Stimulated activated CD4-positive, alpha-beta T cell treated with anti-CD3 and anti-CD28 coated beads, Interleukin-1b, Interleukin-23, amount 100 ng/mL, for 24 hours (primary cell): ENCODE measurements around the gene CMTM4.
"Not testable (repeated sequence)": the region's sequence is repeated elsewhere in the genome, so short reads cannot be mapped to it uniquely, and the experiment has no call there.

Experiments used
- DNase-seq, 4 experiments: peaks; one replicate each; pipeline ENCODE4 v3.0.0-alpha.2; 2020; ENCODE audit warnings: low read depth in 4 of 4, low spot score in 1 of 4

The CMTM4 gene

DNA sequence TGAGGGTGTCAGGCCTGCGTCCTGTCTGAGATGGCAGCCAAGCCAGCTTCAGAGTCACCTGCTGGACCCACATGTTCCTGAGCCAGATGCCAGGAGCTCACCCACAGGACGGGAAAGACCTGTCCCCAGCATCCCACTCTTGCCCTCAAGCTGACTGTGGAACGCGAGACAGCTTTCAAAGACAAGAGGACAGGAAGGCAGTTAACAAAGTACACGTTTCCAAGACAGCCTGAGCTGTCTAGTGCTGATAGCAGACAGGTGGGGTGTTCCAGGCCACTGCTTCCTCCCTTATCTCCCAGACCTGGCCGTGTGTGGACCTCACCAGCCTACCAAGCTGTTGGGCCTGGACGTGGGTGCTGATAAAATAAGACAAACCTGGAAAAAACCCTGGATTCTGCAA is 78.8 kb downstream of the CMTM4 start:
- DNase-seq = no peak

DNA sequence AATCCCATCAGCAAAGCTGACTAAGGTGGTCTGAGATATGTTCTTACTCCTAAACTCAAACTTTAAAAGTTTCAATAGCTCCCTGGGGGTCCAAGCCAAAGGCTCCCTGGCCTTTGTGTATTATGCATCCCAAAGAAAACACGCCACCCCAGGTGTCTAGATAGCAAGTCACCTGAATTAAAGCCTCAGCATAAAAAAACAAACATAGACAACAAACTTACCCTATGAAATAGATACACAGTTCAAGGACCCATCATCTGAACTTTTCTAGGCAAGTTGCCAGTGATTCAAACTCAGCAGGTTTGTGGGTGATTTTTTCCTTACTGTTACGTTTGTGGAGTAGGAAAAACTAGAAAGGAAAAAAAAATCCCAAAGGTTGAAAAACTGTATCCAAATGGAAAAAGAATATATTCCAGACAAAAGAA is 79.5 kb downstream of the CMTM4 start:
- no peak for DNase-seq

DNA sequence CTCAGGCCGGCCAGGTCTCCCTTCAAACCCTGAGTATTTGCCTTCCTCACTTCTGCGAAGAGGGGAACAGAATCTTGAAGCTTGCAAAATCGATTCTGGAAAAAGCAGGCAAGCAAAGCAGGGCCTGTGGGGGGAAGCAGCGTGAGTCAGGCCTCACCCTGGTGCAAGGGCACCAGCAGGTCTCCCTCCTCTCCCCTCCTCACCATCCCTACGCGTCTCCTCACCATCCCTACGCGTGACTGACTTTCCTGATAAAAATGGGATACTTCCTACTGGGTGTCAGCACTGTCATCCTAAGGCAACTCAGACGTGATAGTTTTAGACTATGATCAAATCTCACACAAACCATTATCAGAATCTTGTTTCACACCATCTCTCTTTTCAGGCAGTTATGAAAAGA is 80.0 kb downstream of the CMTM4 start:
- DNase-seq = no peak

DNA sequence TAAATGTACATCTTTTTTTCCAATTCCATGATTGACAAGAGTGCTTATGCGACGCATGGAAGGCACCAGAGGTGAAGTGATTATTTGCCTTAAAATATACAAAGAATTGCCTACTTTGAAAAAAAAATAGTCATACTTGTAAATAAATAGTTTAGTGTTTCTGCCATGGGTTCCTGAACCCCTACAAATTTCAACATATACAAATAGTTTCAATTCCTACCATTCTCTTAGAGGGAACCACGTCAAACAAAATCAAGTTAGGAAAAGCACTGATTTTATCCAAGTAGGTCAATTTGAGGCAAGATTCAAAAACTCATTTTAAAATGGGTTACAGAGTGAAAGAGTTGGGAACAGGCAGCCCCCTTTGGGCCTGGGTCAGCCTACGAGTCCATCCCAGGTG is 80.4 kb downstream of the CMTM4 start:
- no peak for DNase-seq

DNA sequence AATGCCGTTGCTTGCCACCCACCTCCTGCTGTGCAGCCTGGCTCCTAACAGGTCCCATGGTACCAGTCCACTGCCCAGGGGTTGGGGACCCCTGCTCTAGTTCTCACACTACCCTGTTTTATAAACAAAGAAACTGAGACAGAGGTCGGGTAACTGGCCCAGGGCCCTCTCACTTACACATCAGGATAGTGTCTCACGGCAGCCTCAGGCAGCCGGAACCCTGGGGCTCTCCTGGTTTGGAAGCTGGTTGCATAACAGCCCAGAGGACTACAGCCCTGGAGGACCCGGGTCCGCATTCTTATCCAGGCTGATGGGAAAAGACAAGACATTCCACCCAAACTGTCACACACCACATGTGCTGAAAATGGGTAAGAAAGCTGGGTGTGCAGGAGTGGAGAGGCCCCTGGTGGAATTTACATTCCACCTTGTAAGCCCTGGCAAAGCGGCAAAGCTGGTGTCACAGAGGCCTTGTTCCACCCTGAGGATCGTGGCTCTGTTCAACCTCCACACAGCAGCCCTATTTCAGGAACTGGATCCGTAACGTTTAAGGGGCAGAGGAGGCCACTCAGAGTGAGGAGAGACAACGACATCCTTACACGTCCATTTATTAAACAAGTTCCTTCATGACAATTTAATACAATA is 82.3 kb downstream of the CMTM4 start:
- DNase-seq = no peak

DNA sequence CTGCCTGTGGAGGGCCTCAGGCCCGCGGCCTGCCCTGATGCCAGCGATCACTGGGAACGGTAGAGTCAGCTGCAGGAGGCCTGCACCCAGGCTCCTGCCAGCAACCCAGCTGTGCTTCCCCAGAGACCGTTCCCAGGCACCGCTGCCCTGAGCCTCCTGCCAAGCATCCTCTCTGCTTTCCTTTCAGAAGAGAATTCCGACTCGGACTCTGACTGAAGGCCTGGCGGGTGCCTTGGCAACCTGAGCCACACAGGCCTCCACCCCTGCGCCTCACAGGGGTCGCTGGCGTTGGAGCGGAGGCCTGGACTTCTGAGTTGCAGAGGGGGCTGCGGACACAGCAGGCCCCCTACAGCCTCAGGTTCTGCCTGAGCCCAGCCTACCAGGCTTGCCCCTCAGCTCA is 84.1 kb downstream of the CMTM4 start:
- DNase-seq = no peak

DNA sequence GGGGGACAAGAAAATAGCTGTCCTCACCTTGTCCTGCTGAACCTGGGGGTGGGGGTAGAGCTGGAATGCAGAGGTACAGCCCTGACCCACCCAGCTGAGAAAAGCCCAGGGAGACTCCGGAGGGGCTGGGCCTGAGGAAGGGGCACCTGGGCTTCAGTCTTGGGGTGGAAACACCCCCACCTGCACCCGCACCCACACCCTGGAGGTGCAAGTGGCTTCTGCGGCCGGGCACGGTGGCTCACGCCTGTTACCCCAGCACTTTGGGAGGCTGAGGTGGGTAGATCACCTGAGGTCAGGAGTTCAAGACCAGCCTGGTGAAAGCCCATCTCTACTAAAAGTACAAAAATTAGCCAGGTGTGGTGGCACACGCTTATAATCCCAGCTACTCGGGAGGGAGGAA is 84.6 kb downstream of the CMTM4 start:
- DNase-seq = not testable (repeated sequence)

DNA sequence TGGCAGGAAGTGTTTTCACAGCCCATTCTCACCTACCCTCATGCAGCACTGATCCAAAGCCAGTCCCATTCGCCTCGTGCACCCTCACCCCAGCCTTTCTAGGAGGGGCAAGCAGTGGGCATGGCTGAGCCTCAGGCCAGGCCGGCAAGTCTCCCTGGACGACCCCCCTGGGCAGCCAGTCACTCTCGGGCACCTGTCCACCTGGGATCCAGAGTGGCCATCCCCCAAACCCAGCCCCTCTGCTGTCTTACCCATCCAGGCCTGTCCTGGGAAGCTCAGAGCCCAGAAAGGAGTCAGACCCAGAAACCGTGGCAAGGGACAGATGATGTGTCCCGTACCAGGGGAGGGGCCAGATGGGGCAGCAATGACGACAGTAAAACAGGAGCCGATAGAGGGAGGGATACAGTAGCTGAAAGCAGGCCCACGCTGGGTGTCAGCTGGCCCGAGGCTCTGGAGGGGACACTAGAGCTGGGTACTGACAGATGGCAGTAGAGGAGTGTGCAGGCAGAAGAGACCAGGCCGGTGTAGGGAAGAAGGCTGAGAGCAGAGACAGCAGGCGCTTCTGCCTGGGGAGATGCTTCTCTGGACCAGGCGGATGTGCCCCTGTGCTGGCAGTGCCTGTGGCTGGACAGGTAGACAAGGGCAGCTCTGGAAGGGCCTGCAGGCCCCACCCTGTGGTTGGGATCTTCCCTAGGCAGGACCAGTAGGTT is 86.3 kb downstream of the CMTM4 start:
- no peak for DNase-seq

DNA sequence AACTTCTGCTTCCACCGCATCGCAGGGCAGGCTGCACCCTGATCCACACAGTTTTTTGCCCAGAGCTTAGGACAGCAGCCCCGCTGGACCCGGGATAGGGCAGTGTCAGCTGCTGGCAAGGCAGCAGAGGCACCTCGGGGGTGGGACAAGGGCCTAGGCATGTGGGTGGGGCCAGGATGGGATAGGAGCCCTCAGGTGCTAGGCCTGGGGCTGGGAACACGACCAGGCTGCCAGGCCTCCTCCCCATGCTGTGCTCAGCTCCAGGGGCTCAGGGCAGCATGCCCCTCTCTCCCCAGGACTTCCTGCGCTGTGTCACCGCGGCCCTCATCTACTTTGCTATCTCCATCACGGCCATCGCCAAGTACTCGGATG is 87.4 kb downstream of the CMTM4 start:
- DNase-seq = no peak

DNA sequence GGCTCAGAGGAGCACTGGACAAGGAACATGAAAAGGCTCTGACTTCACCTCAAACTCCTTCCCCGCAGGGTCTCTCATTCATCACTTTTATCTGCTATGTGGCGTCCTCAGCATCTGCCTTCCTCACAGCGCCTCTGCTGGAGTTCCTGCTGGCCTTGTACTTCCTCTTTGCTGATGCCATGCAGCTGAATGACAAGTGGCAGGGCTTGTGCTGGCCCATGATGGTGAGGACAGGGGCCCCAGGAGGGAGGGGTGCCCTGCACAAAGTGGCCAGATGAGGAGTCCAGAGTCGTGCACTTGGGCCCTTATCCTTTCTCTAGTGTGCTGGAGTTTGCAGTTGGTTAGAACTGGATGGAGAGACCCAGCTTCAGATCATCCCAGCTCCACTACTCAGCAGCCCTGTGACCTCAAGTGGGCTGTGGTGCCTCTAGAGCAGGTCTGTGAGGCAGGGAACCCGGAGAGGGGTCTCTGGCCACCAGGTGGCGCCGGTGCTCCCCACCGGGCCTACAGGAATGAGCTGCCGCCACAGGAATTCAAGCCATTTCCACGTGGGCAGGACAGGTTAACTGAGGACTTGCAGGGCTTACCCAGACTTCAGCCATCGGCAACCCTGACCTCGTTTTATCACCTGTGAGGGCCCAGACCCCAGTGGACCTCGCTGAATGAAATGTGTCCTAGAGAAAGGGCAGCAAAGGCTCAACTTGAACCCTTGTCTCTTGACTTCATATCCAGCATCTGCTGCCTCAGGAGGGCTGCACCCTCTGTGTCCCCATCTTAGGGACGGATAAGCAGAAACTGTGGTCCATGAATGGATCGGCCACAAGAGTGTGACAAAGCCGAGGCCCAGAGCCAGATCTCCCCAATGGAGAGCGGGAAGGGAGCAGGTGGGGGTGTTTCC is 88.1 kb downstream of the CMTM4 start:
- DNase-seq = peak; percentile 61 to 79 (median 74)

DNA sequence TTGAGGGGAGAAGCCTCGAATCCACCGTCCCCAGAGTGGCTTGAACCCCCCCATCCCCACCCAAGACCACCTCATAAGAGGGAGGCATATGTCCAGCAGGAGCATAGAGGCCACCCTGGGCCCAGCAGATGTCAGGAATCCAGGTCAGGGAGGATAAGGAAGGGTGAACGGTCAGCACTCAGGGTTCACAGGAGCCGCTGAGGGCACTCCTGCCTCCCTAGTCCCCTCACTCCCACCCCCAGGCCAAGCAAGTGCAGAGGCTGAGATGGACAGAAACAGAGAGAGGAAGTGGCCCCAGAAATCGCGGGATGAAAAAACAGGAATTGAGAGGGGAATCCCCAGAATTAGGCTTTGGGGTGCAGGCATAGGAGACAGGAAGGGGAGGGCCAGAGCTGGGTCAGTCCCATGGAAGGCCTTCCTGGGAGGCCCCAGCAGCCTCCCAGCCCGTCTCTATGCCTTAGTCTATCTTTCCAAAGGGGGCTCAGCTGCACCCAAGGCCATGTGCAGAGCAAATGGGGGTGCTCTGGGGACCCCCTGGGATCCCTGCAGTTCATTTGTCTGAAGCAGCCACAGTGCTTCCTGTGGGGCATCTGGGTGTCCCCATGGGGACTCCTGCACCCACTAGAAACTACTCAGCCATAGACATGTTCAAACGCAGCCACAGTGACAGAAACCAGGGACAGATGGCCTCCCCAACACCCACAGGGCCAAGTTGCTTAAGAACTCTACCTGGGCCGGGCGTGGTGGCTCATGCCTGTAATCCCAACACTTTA is 90.4 kb downstream of the CMTM4 start:
- DNase-seq = no peak

DNA sequence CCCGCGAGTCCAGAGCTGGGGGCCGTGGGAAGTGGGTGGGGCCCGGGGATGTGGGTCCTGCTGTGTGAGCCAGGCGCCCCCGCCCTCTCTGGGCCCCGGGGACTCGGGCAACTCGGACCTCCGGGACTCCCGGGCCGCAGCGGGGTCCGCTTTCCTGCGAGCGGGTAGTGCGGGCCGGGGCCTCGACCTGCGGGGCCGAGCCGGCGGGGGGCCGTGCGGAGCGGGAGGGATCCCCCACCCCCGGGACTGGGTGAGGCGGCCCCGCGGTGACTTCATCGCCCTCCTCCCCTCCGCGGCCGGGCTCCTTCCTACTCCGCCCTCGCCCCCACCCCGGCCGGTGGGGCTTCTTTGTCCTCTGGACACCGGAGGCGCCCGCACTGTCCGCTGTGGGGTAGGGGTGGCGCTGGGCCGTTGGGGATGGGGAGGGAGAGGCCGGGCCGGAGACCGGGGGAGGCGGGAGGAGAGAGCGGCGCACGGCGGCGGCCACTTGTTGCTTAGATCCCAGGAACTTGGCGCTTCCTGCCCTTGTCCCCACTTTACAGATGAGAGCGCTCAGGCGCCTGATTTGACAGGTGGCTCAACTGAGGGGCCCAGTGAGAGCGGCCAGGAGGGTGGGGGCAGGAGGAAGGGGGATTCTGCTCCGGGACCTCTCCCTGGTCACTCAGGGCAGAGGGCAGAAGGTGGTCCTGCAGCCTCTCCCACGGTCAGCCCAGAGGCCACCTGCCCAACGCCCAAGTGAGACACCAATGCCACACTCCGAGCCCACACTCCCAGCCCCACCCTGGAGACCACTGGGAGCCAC is 91.2 kb downstream of the CMTM4 start:
- DNase-seq = peak in 1 of 4 experiments; percentile 35

DNA sequence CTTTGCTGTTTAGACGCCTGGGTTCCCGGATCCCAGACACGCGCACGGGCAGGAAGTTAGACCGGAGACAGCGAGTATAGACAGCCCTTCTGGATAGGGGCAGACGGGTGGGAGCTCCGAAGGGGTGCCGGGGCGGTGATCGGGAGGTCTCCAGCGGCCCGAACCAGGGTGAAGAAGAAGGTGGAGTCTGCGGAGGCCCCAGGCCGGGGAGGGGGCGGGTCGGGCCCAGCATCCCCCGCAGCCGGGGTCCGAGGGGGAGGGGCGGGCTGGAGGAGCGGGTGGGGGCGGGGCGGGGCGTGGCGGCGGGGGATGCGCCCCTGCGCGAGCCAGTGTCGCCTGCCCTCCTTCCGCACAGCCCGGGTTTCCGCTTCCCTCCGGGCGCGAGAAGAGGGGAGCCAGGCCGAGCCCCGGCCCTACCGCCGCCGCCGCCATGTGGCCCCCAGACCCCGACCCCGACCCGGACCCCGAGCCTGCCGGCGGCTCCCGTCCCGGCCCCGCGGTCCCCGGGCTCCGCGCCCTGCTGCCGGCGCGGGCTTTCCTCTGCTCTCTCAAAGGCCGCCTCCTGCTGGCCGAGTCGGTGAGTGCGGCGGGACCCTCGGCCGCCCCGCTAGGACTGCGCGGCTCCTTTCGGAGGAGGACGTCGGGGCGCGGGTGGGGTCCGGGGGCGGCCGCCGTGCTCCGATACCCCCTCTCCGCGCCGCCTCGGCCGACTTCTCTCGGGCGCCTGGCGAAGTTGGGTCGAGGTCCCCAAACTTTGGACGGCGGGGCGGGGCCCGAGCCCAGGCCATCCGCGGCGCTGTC is 92.0 kb downstream of the CMTM4 start, which contains the start of gene CMTM3:
TSS of gene CMTM3 (plus strand) at position 329 of the 801 bp plus-strand sequence. CDS start at position 431, 102 bp downstream.
- peak in 3 of 4 experiments; percentile 53 to 68 (median 57) for DNase-seq

DNA sequence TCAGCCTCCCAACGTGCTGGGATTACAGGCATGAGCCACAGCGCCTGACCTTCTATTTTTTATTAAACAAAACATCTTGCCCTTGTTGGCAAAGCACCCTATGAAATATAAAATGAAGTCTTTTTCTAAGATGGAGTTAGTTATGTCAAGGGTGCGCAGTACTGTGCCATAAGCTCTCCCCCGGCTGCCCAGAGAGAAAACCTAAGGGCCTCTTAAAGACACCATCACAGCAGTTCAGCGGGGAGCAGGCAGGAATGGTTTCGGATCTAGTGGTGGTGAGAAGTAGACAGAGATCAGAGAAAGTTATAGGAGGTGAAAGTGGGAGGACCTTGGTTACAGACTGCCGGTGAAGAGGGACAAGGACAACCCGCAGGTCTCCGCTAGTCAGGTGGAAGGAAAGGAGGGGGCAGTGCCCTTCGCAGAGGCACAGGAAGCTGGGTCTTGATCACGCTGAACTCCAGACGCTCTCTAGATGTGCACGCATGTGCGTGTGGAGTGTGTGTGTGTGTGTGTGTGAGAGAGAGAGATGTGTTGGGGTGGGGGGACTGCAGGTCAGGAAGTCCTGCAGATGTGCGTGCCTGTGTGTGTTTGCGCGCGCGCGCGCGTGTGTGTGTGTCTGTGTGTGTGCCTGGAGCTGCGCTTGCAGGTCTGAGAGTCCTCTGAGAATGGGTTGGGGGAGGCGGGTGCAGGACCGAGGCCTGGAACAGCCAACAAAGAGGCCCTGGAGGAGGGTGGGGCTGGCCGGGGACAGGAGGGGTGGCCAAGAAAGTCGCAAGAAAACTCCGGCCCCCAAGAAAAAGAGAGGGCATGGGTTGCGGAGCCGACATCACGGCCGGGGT is 92.8 kb downstream of the CMTM4 start:
- peak in 3 of 4 experiments; percentile 24 to 50 (median 42) for DNase-seq

DNA sequence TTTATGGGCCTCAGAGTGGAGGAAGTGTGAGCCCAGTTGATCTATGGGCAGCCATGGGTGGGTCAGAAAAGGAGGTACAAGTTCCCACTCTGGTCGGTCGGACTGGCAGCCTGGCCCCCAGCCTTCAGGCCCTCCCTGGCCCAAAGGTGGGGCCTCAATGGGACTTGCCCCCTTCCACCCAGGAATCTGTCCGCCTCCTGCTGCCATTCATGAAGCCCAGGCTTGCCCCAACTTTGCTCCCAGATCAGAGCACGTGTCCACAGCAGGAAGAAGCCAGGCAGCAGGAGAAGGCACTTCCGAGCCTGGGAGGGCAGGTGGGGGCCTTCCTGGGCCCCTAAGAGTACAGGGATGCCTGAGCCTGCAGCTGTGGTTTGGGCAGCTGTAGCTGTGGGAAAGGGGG is 95.1 kb downstream of the CMTM4 start:
- no peak for DNase-seq

DNA sequence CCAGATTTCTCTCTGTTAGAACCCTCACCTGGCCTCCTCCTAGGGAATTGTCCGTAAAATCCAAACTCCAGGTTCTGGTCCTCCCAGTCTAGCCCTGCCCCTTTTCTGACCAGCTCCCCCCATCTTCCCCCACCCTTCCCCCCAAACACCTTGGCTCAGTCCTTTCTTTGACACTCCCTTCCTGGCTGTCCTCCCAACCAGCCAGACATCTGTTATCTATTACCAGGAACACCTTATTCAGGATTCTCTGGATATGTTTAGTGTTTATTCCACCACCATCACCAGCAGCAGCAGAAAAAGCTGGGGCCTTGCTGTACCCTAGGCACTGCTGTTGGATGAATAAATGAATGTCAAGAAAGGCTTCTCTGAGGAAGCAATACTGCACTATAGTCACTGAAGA is 96.1 kb downstream of the CMTM4 start:
- DNase-seq = no peak

DNA sequence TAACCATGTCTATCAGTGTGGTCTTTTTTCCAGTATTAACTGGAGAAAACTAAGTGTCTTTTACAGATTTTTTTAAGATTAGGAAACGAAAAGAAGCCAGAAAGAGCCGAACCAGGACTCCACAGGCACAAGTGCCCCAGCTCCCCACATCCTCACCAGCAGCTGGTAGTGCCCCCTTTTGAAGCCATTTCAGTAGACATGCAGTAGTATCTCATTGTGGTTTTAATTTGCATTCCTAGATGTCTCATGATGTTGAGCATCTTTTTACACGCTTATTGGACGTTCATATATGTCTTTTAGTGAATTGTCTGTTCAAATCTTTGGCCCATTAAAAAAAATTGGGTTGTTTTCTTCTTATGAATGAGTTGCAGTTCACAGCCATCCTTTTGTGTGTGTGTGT is 96.8 kb downstream of the CMTM4 start:
- no peak for DNase-seq

DNA sequence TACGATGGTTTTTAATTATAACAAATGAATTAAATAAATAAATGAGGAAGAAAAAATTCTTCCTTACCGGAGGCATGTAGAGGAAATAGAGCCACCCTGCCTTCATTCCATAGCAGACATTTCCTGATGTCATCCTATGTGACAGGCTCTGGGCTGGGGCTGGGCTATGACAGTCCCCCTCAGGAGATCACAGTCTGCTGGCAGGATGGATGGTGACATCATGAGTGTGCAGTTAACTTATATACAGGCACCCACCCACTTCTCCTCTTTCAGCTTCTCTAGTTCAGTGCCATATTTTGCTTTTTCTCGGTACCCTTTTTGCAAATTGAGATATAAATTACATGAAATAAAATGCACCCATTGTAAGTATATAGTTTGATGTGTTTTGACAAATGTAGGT is 98.4 kb downstream of the CMTM4 start:
- DNase-seq = no peak
